Natural killer cell treated with Interleukin-12 subunit alpha and Interleukin-12 subunit beta and Interleukin-15 and Interleukin-18, amount 100 ng/mL, for 72 hours (primary cell): Measurements from ENCODE around the gene RNF114. TPM values are rescaled to one million over a fixed set of nuclear protein-coding genes. Genes with fewer than 3 reads are reported as not detected.

ENCODE experiments used
- ATAC-seq, 2 donors: fragments of 150-1000 bp; cut with Tn5 transposase in 1 of 2; sonication (Bioruptor Pico), chemical (Tn5 transposase) in 1 of 2; 2 replicates each; pipeline ENCODE4 v1.10.0; 2021
- DNase-seq: peaks from one replicate; pipeline ENCODE4 v3.0.0; 2022; ENCODE audit warnings: low spot score
- H3K27ac Mint-ChIP-seq, 2 donors: 1 replicate in 1 of 2; 2 replicates in 1 of 2; pipeline ENCODE4 v1.8.0; 2022; ENCODE audit warnings: mixed read lengths in 2 of 2, mild to moderate bottlenecking in 1 of 2, moderate library complexity in 1 of 2
- H3K27me3 Mint-ChIP-seq, 2 donors: 1 replicate in 1 of 2; 2 replicates in 1 of 2; pipeline ENCODE4 v1.8.0; 2022; ENCODE audit warnings: mixed read lengths in 2 of 2
- H3K36me3 Mint-ChIP-seq: one replicate; pipeline ENCODE4 v1.8.0; 2022; ENCODE audit warnings: mixed read lengths
- H3K4me1 Mint-ChIP-seq, 2 donors: 1 replicate in 1 of 2; 2 replicates in 1 of 2; pipeline ENCODE4 v1.8.0; 2022; ENCODE audit warnings: low read depth in 2 of 2, mixed read lengths in 2 of 2, mild to moderate bottlenecking in 1 of 2
- H3K4me3 Mint-ChIP-seq: one replicate; pipeline ENCODE4 v1.8.0; 2022; ENCODE audit warnings: mixed read lengths
- H3K9me3 Mint-ChIP-seq: 2 replicates; pipeline ENCODE4 v1.8.0; 2022; ENCODE audit warnings: mixed read lengths
- total RNA-seq, 2 donors: library from RNA; stranded (reverse); gene quantifications; one replicate each; pipeline ENCODE4 v1.2.3, GENCODE V29; 2022

Gene RNF114
- total RNA-seq, 2 donors from 2014 or later, result 69.9 to 79.3 TPM

DNA sequence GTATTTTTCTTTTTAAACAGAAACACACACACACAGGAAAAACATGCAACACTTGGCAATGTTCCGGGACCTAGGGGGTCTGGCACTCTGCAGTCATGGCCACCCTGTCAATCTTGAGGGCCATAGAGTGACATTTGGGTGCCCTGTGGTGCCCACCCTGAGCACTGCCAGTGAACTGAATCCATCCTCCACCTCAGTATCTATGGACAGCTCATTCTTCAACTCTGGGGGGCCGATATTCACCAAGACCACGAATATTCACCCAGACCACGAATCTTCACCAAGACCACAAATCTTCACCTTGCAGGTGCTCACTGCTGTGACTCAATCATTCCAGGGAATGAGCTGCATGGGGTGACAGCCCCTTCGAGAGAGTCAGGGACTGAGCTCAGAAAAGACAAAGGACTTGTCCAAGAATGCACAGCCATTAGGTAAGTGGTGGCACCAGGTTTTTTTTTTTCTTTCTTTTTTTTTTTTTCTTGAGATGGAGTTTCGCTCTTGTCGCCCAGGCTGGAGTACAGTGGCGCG lies 65.7 kb downstream of the RNF114 start:
- no peaks in the 10 kb centered on the region for H3K9me3 Mint-ChIP-seq
- DNase-seq, result no peak

DNA sequence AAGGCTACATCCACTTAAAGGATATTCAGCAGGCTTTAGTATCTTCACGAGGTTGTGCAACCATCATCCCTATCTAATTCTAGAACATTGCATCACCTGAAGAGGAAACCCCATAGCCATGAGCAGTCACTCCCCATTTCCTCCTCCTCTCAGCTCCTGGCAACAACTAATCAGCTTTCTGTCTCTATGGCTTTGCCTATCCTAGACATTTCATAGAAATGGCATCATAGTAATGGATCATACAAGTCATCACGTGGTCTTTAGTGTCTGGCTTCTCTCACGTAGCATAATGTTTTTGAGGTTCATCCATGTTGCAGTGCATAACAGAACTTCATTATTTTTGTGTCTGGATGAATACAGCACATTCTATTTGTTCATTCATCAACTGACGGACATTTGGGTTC lies 67.1 kb downstream of the RNF114 start:
- DNase-seq, result no peak
- Mint-ChIP-seq H3K36me3 (no peaks in the 10 kb centered on the region), H3K4me3 (no peak overlapping the region), H3K4me1 (peaks cover 12 to 14% of the 10 kb centered on the region in 2 donors), H3K9me3 (no peaks in the 10 kb centered on the region), H3K27me3 (peaks cover 0 to 3% of the 10 kb centered on the region in 2 donors), H3K27ac (peak overlapping the region in 1 of 2 donors; percentile 1)
- ATAC-seq, result peak; percentile 64 to 73

More for the DNA sequence above, 65.7 kb downstream of the RNF114 start:
- H3K27me3 Mint-ChIP-seq, result peaks cover 0 to 6% of the 10 kb centered on the region in 2 donors
- peaks cover 12 to 14% of the 10 kb centered on the region in 2 donors for H3K4me1 Mint-ChIP-seq
- H3K27ac Mint-ChIP-seq, result no peak overlapping the region
- no peak overlapping the region for H3K4me3 Mint-ChIP-seq
- H3K36me3 Mint-ChIP-seq, result no peaks in the 10 kb centered on the region
- ATAC-seq, result no peak

Other genes with a start within 250 kb of the RNF114 start
- gene B4GALT5, start 222.5 kb upstream of the RNF114 start, total RNA-seq, result 10 to 100 TPM; 62.1 to 74.9 TPM
- gene SLC9A8, start 123.6 kb upstream of the RNF114 start, total RNA-seq, result 10 to 100 TPM; 22.0 to 27.6 TPM
- gene SPATA2, start 20.9 kb upstream of the RNF114 start, total RNA-seq, result 10 to 100 TPM; 10.1 to 12.0 TPM
- 1 to 10 TPM in 1 of 2 donors, under 1 TPM in 1; 0.71 to 1.3 TPM for gene SNAI1, start 46.6 kb downstream of the RNF114 start, total RNA-seq
- 100 to 1,000 TPM; 198 to 240 TPM for gene UBE2V1, start 176.8 kb downstream of the RNF114 start, total RNA-seq
- 10 to 100 TPM; 31.2 to 33.8 TPM for gene PEDS1, start 217.3 kb downstream of the RNF114 start, total RNA-seq